K562 (cell line): ENCODE measurements around the gene OXSR1. TPM values are rescaled to one million over a fixed set of nuclear protein-coding genes. Genes with fewer than 3 reads are reported as not detected.

Experiments used
- ARID2 ChIP-seq: fragments of 450-650 bp; IDR thresholded peaks from 2 replicates; pipeline ENCODE4 v1.6.1; 2017; ENCODE audit warnings: antibody characterized with exemption, mild to moderate bottlenecking
- ASH1L ChIP-seq: fragments of 450-650 bp; IDR thresholded peaks from 2 replicates; pipeline ENCODE4 v1.6.1; 2018; ENCODE audit warnings: borderline replicate concordance, mild to moderate bottlenecking, low read depth; ENCODE audit not compliant: partially characterized antibody
- BHLHE40 ChIP-seq: IDR thresholded peaks from 2 replicates; pipeline ENCODE4 v1.6.1; 2011; ENCODE audit warnings: low read length, improper control_type of control experiment
- ETV1 ChIP-seq: fragments of 450-650 bp; conservative IDR thresholded peaks from 2 replicates; pipeline ENCODE4 v1.6.1; 2016; ENCODE audit warnings: missing genetic modification characterization, control low read depth, low read depth, missing compliant biosample characterization
- FOXO4 ChIP-seq: fragments of 450-650 bp; formaldehyde crosslinking; IDR thresholded peaks from 2 replicates; pipeline ENCODE4 v1.4.0; 2020; ENCODE audit warnings: mild to moderate bottlenecking, moderate library complexity
- FUS ChIP-seq: fragments of 200-400 bp; formaldehyde crosslinking; optimal IDR thresholded peaks from 2 replicates; pipeline ENCODE3; 2017; ENCODE audit warnings: low read depth, low read length
- HES1 ChIP-seq: fragments of 450-650 bp; IDR thresholded peaks from 2 replicates; pipeline ENCODE4 v1.6.1; 2016; ENCODE audit warnings: low read depth, mild to moderate bottlenecking, moderate library complexity
- MEF2D ChIP-seq: conservative IDR thresholded peaks from 2 replicates; pipeline ENCODE4 v1.6.1; 2016; ENCODE audit warnings: low read depth, missing genetic modification characterization, missing compliant biosample characterization
- MTA1 ChIP-seq: fragments of 450-650 bp; IDR thresholded peaks from 2 replicates; pipeline ENCODE4 v1.6.1; 2017; ENCODE audit warnings: borderline replicate concordance
- SIN3B ChIP-seq: fragments of 450-650 bp; IDR thresholded peaks from 2 replicates; pipeline ENCODE4 v1.6.1; 2017; ENCODE audit warnings: low read depth, mild to moderate bottlenecking, moderate library complexity
- SMARCE1 ChIP-seq: fragments of 450-650 bp; IDR thresholded peaks from 2 replicates; pipeline ENCODE4 v1.7.1; 2016; ENCODE audit warnings: mild to moderate bottlenecking
- SNAPC5 ChIP-seq: fragments of 250-450 bp; sonication (Bioruptor Pico); IDR thresholded peaks from 2 replicates; pipeline ENCODE4 v1.8.0; 2021; ENCODE audit warnings: moderate library complexity, mild to moderate bottlenecking, inconsistent platforms
- SRSF7 ChIP-seq: fragments of 200-400 bp; formaldehyde crosslinking; optimal IDR thresholded peaks from 2 replicates; pipeline ENCODE3; 2017; ENCODE audit warnings: mild to moderate bottlenecking, low read depth, low read length
- ZBTB1 ChIP-seq: sonication (generic); formaldehyde crosslinking; IDR thresholded peaks from 2 replicates; pipeline ENCODE4 v1.8.1; 2023; ENCODE audit warnings: missing genetic modification reagents, low read depth, mild to moderate bottlenecking, borderline replicate concordance
- ZBTB17 ChIP-seq: fragments of 450-650 bp; formaldehyde crosslinking; IDR thresholded peaks from 2 replicates; pipeline ENCODE4 v1.4.0; 2020; ENCODE audit warnings: mild to moderate bottlenecking
- ZHX1 ChIP-seq: fragments of 150-350 bp; conservative IDR thresholded peaks from 2 replicates; pipeline ENCODE4 v1.6.1; 2014; ENCODE audit warnings: low read length
- ZKSCAN3 ChIP-seq: fragments of 250-450 bp; sonication (Bioruptor Pico); IDR thresholded peaks from 2 replicates; pipeline ENCODE4 v1.4.0; 2020
- ZNF224 ChIP-seq: sonication (generic); formaldehyde crosslinking; IDR thresholded peaks from 2 replicates; pipeline ENCODE4 v1.8.0; 2022; ENCODE audit warnings: mild to moderate bottlenecking, missing genetic modification reagents
- ZNF695 ChIP-seq: fragments of 450-650 bp; formaldehyde crosslinking; IDR thresholded peaks from 2 replicates; pipeline ENCODE4 v1.4.0; 2020; ENCODE audit warnings: mild to moderate bottlenecking, moderate library complexity
- ZZZ3 ChIP-seq: fragments of 450-650 bp; IDR thresholded peaks from 2 replicates; pipeline ENCODE4 v1.6.1; 2016; ENCODE audit warnings: antibody characterized with exemption, mild to moderate bottlenecking, moderate library complexity
- polyA plus RNA-seq, 8 experiments: library from polyadenylated mRNA; depleted of rRNA in 4 of 8; stranded (reverse) in 5 of 8; unstranded in 3 of 8; fragments of >200 nt; fragmentation: Nextera tagmentation in 2 of 8; fragmentation: Illumina TruSeq in 1 of 8; extraction: Ambion mirVana in 2 of 8; extraction: Trizol in 1 of 8; gene quantifications; 2 replicates each; pipeline versions ENCODE4 v1.2.1 to v1.2.3, GENCODE V29; 2011 to 2014; ENCODE audit warnings: inconsistent platforms in 1 of 8, missing spikeins in 1 of 8
- total RNA-seq, 7 experiments: library from RNA; depleted of rRNA in 6 of 7; stranded (reverse); fragments of >200 nt in 6 of 7; fragmentation: Illumina TruSeq in 2 of 7; extraction: Trizol in 2 of 7; gene quantifications; 2 replicates each; pipeline versions ENCODE4 v1.2.1 to v1.2.3, GENCODE V29; 2011 to 2021; ENCODE audit warnings: low replicate concordance in 1 of 7

Gene OXSR1
- total and polyA plus RNA-seq, 9 of the 15 experiments (the other 6 are each of a cell fraction or from before 2014, with no cell fraction given): 15.7 to 87.6 (median 48.7) TPM

GRCh38 chr3:38165722-38166387 is 518 bp downstream of the OXSR1 start (continued):
- TF ChIP-seq FOXO4 (CRISPR knock-in tag) (no peak), BHLHE40 (no peak), ZZZ3 (no peak), ARID2 (no peak), ZHX1 (no peak), ZBTB1 (CRISPR knock-in tag) (peak; percentile 80; the same call in 1 of the 2 replicates), HES1 (no peak), SMARCE1 (peak; percentile 24; the same call in 1 of the 2 replicates), MEF2D (tag) (no peak), SNAPC5 (no peak), ZBTB17 (CRISPR knock-in tag) (no peak), SIN3B (peak; percentile 29; the same call in 1 of the 2 replicates), ZNF224 (CRISPR knock-in tag) (no peak), ASH1L (peak; percentile 7), ETV1 (tag) (no peak), SRSF7 (no peak), ZNF695 (CRISPR knock-in tag) (no peak), FUS (no peak), MTA1 (no peak), ZKSCAN3 (CRISPR knock-in tag) (no peak)
